Measurements from ENCODE around the gene EML4. TPM values are rescaled to one million over a fixed set of nuclear protein-coding genes. Genes with fewer than 3 reads are reported as not detected.

Gene EML4
- total RNA-seq, 1 donor from 2014 or later = 95.8 TPM

DNA sequence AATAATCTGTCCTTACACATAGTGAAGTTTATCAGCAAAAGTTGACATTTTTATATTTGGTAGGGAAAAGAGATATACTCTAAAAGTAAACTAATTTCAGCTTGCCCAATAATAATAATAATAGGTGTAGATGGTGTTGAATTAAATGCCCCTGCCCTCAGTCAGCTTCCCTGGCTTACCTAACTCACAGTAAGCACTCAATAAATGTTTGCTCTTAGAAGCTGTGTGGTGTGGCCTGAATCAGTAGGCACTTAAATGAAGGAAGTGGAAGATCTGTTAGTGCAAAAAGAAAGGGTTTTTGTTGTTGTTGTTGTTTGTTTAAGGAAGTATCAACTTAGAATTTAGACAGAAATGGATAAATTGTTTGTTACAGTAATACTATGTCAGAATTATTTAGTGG, 36.2 kb downstream of the EML4 start:
- H3K4me3 Mint-ChIP-seq = no peak overlapping the region
- H3K36me3 Mint-ChIP-seq (ENCODE audit: low read depth) = peaks cover 21% of the 10 kb centered on the region
- ChIA-PET POLR2A (no interaction called here), CTCF (interaction anchor here (1.7 to 2.0 kb wide), 3 partner anchors 9 to 117 kb away, joined by 6 to 10 read pairs (median 8); no protein-coding TSS in a partner anchor)
- intact Hi-C loops (cut with micrococcal nuclease) = no loop called here
- H3K9me3 Mint-ChIP-seq = no peaks in the 10 kb centered on the region
- peaks cover 53% of the 10 kb centered on the region for H3K4me1 Mint-ChIP-seq
- H3K27ac Mint-ChIP-seq = peak overlapping the region; percentile 9
- ATAC-seq (ENCODE audit: low read depth) (no peak), DNase-seq (no peak)
- no peaks in the 10 kb centered on the region for H3K27me3 Mint-ChIP-seq
- TF ChIP-seq, protein P1, sequence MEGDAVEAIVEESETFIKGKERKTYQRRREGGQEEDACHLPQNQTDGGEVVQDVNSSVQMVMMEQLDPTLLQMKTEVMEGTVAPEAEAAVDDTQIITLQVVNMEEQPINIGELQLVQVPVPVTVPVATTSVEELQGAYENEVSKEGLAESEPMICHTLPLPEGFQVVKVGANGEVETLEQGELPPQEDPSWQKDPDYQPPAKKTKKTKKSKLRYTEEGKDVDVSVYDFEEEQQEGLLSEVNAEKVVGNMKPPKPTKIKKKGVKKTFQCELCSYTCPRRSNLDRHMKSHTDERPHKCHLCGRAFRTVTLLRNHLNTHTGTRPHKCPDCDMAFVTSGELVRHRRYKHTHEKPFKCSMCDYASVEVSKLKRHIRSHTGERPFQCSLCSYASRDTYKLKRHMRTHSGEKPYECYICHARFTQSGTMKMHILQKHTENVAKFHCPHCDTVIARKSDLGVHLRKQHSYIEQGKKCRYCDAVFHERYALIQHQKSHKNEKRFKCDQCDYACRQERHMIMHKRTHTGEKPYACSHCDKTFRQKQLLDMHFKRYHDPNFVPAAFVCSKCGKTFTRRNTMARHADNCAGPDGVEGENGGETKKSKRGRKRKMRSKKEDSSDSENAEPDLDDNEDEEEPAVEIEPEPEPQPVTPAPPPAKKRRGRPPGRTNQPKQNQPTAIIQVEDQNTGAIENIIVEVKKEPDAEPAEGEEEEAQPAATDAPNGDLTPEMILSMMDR (IDR thresholded peaks at IDR 0.05) = no peak

DNA sequence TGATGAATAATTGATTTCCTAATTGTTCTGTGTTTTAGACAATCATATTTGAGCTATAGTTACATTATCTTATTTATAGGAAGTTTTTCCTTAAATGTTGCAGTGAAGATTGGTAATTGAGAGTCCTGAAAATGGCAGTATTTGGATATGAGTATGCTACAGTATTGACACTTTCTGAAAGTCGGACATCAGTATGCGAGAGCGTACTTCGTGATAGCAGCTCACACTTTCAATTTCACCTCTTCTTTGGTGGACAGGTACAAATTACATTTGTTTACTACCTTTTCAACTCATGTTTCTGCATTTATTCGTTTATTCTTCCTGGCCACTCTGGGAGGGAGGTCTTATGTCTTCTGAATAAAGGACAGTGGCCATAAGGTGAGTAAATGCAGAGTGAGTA, 38.7 kb downstream of the EML4 start:
- CTCF ChIA-PET = interaction anchor here (1.7 kb wide), 1 partner anchor 111 kb away, joined by 4 read pairs; no protein-coding TSS in a partner anchor
- no peak overlapping the region for H3K27ac Mint-ChIP-seq
- intact Hi-C loops (cut with micrococcal nuclease) = no loop called here

DNA sequence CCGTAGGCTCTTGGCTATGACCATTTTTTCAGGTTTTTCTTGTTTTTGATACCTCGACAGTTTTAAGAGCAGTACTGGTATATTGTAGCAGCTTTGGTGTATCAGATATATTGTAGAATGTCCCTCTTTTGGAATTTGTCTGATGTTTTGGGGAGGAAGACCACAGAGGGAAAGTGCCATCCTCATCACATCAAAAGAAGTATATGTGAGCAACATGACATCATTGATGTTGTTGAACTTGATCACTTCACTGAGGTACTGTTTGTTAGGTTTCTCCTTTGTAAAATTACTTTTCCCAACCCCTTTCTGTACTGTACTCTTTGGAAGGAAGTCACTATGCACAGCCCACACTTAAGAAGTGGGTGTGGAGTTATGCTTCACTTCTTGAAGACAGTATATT, 41.0 kb downstream of the EML4 start:
- TF ChIP-seq, protein P1 (IDR thresholded peaks at IDR 0.05) = no peak
- intact Hi-C loops (cut with micrococcal nuclease) = no loop called here
- ChIA-PET POLR2A (no interaction called here), CTCF (no interaction called here)
- ATAC-seq (ENCODE audit: low read depth) = no peak
- peaks cover 47% of the 10 kb centered on the region for H3K4me1 Mint-ChIP-seq
- H3K9me3 Mint-ChIP-seq = no peaks in the 10 kb centered on the region
- peak overlapping the region; percentile 20 for H3K27ac Mint-ChIP-seq
- H3K4me3 Mint-ChIP-seq = no peak overlapping the region
- H3K27me3 Mint-ChIP-seq = no peaks in the 10 kb centered on the region
- DNase-seq = no peak
- H3K36me3 Mint-ChIP-seq (ENCODE audit: low read depth) = peaks cover 27% of the 10 kb centered on the region

More for the DNA sequence above, 38.7 kb downstream of the EML4 start:
- POLR2A ChIA-PET = no interaction called here
- ATAC-seq (ENCODE audit: low read depth) (no peak), DNase-seq (no peak)
- no peak overlapping the region for H3K4me3 Mint-ChIP-seq
- no peaks in the 10 kb centered on the region for H3K27me3 Mint-ChIP-seq
- TF ChIP-seq, protein P1 (IDR thresholded peaks at IDR 0.05) = no peak
- peaks cover 49% of the 10 kb centered on the region for H3K4me1 Mint-ChIP-seq
- peaks cover 19% of the 10 kb centered on the region for H3K36me3 Mint-ChIP-seq (ENCODE audit: low read depth)
- no peaks in the 10 kb centered on the region for H3K9me3 Mint-ChIP-seq

DNA sequence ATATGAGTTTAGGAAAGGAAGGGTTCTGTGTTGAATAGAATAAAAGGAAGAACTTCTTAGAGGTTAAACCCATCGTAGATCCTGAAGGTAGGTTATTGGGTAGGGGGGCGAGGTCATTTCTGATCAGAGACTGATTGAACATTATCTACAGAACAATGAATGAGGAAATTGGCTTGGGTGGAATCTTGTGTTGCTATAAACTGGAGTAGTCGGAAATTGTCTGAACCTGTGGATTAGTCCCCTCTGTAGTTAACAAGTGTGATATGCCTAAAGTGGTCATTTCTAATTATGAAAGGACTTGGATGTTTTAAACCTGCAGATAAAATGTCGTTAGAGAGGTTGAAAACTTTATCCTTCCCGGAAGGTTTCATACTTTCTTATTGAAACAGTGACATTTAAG, 42.1 kb downstream of the EML4 start:
- CTCF ChIA-PET = no interaction called here
- no peaks in the 10 kb centered on the region for H3K9me3 Mint-ChIP-seq
- peaks cover 28% of the 10 kb centered on the region for H3K36me3 Mint-ChIP-seq (ENCODE audit: low read depth)
- H3K27ac Mint-ChIP-seq = peak overlapping the region; percentile 10
- peaks cover 48% of the 10 kb centered on the region for H3K4me1 Mint-ChIP-seq
- no peak overlapping the region for H3K4me3 Mint-ChIP-seq
- no peaks in the 10 kb centered on the region for H3K27me3 Mint-ChIP-seq
- TF ChIP-seq, protein P1 (IDR thresholded peaks at IDR 0.05) = no peak
- DNase-seq (no peak), ATAC-seq (ENCODE audit: low read depth) (no peak)
- POLR2A ChIA-PET = no interaction called here
- intact Hi-C loops (cut with micrococcal nuclease) = no loop called here

DNA sequence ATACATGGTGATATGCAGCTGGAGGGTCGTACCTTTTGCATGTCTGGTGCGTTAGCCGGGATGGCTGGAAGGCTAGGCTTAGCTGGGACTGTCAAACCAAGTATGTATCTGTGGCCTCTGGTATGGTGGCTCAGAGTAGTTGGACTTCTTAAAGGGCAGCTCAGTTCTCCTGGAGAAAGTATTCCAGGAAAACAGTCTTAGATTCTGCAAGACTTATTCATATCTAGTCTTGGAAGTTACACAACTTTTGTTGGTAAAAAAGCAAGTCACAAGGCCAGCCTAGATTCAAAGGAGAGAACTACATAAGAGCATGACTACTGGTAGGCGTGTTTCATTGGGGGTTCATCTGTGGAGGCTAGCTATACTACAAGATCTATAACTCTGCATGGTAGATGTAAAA, 45.5 kb downstream of the EML4 start:
- no peak overlapping the region for H3K4me3 Mint-ChIP-seq
- POLR2A ChIA-PET = interaction anchor here (1.1 kb wide), 1 partner anchor 115 kb away, joined by 4 read pairs; no protein-coding TSS in a partner anchor

More for the DNA sequence above, 45.5 kb downstream of the EML4 start:
- no peaks in the 10 kb centered on the region for H3K9me3 Mint-ChIP-seq
- H3K27me3 Mint-ChIP-seq = no peaks in the 10 kb centered on the region
- intact Hi-C loops (cut with micrococcal nuclease) = no loop called here
- ATAC-seq (ENCODE audit: low read depth) (no peak), DNase-seq (no peak)
- H3K36me3 Mint-ChIP-seq (ENCODE audit: low read depth) = peaks cover 30% of the 10 kb centered on the region
- CTCF ChIA-PET = interaction anchor here (0.9 to 1.5 kb wide), 2 partner anchors 24 to 128 kb away, joined by 3 to 4 read pairs; no protein-coding TSS in a partner anchor
- TF ChIP-seq, protein P1 (IDR thresholded peaks at IDR 0.05) = no peak
- peaks cover 57% of the 10 kb centered on the region for H3K4me1 Mint-ChIP-seq
- no peak overlapping the region for H3K27ac Mint-ChIP-seq

All from activated B cell treated with CpG ODN at 0.5 μM for 24 hours (primary cell).